ENCODE measurements around the gene TICAM2.
A peak's percentile ranks its signal among the peaks of the same experiment; 100 is the strongest.

The TICAM2 gene

DNA sequence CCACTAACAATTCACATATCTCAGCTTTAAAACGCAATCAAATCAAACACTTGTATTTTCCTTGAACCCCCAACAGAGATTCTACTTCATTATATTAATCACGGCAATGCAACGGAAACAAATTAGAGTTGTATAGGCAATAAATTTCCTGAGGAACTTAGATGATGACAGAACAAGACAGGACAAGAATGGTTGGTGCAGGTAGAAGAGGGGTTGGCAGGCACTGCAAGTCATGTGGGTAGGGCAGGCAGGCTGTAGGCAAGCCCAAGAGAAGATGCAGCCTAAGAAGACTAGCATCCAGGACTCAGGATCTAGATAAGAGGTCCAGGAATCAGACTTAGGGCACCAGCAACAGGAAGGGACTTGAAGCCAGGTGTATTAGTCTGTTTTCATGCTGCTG is 41.1 kb downstream of the TICAM2 start:
- DNase-seq = no peak

DNA sequence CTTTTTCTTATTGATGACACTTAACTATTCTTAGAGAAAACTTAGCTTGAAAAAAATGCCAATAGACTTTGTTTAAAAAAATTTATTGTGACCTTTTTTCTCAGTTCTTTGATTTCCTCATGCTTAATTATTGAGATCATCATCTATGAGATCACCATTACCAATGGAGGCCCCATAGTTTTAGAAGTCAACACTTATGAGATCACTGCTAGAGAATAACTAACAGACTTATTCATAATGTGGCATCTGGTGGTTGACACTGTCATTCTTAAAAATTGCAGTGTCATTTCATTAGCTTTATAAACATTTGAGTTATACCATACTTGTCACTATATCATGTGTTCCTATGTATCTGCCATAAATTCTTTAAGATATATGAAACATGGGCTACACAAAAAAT is 42.8 kb downstream of the TICAM2 start:
- DNase-seq = no peak

DNA sequence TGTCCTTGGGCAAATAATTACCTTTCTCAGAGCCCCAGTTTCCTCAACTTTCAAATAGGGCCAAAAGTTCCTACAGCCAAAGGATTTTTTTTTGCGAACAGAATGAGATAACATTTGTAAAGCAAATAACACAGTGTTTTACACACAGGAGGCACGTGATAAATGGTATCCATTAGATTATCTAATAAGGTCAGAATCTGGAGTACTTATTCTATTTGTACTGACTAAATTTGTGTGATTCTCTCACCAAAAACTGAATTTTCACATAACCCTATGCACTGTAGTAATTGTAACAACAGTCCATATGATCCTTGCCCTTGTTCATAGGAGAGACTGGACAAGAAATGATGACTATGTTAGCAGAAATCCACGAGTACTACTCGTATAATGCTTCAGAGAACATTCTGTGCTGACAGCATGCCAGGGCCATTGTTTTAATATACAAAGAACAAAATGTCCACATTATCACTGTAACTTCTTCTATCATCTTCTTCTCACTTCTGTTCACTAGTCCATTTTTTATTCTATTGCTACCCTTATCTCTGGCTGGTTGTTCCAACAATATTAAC is 43.8 kb downstream of the TICAM2 start:
- DNase-seq = no peak

- DNase-seq = no peak
Measured at GRCh38 chr5:115557667-115558387, 44.5 kb downstream of the TICAM2 start.

GRCh38 chr5:115556276-115556675 is 46.0 kb downstream of the TICAM2 start:
- no peak for DNase-seq

GRCh38 chr5:115555084-115555633 is 47.1 kb downstream of the TICAM2 start:
- DNase-seq = no peak

GRCh38 chr5:115553082-115553481 is 49.2 kb downstream of the TICAM2 start:
- no peak for DNase-seq

DNA sequence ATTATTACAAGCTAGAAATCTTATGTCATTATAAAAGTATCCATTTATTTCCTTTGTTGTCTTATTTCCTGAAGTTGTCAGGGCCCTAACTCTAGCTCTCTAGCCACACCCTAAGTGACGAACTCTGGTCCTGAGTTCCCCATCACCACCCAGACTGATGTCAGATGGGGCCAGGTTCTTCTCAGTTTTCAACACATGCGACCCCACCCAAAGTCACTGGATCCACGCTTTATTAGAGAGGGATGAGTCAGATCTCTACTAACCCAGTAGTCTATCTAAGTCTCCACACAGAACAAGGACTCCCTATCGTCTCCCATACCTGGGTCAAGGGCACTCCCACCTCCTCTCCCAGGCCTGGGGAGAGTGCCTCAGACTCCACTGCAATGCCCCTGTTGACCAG is 50.9 kb downstream of the TICAM2 start:
- peak; percentile 30 to 39 (median 38) for DNase-seq

- DNase-seq = no peak
Measured at GRCh38 chr5:115549154-115549553, 53.1 kb downstream of the TICAM2 start.

DNA sequence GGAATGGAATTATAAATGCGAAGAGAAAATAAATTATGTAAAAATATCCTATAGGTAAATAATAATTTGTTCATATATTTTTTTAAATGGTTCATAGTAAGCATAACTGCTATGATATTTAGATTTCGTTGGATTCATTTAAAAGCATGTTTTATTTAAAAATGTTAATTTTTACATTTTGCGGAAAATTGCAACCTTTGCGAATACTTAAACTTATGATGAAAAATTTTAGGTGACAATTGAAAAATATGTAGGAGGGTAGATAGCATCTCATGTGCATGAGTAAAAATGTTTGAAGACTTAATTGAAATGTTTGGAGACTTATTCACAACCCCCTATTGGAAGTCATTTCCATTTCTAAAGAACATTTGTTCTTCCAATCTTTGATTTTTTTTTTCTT is 53.6 kb downstream of the TICAM2 start:
- DNase-seq = no peak

DNA sequence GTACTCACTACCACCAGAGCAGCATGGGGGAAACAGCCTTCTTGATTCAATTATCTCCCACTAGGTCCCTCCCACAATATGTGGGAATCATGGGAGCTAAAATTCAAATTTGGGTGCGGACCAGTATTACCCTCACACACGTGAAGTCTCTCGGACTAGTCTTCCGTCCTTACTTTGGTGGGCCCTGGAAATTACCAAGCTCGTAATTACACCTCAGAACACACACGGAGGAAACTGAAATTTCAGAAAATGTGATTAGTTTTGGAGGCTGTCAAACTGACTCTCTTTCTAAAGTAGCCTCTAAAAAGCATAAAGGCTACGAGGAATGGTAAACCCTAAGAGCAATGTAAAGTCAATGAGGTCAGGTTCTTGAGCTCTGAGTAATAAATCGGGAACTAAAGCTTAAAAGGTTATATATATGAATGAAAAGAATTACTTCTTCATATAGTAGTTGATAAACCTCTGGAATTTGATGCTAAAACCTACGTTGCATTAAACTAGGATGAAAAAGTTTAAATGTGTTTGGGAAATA is 56.9 kb downstream of the TICAM2 start:
- DNase-seq = no peak

GRCh38 chr5:115544436-115545350 is 57.6 kb downstream of the TICAM2 start, which contains the start of gene FEM1C:
Gene FEM1C, minus strand, starts transcription at chr5:115544775. Its CDS starts 1,282 bp downstream, at chr5:115543493.
- peak; percentile 98 to 100 (median 99) for DNase-seq

- DNase-seq = peak; percentile 87 to 92 (median 91)
Measured at GRCh38 chr5:115544043-115544435, 58.2 kb downstream of the TICAM2 start.

- no peak for DNase-seq
Measured at GRCh38 chr5:115543365-115544042, 58.8 kb downstream of the TICAM2 start.

- peak in 1 of 3 donors; percentile 43 for DNase-seq
Measured at GRCh38 chr5:115542651-115543364, 59.5 kb downstream of the TICAM2 start.

DNA sequence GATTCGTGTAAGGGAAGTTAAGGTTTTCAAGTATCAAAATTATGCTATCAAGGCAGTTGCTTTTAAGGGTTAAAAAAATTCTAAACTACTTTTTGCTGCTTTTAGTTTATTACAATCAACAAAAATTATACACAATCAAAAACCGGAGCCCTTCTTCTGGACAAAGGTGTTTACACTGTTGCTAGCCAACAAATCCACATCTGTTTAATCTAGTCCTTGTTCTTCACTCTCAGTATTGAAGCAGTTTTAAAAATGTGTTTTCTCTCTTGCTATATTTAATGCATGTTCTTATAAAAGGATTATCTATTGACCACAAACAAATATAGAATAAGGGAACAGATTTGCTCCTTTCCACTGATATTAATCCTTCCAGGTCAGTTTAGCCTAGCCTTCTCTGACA is 60.2 kb downstream of the TICAM2 start:
- DNase-seq = no peak

- DNase-seq = no peak
Measured at GRCh38 chr5:115541611-115542010, 60.7 kb downstream of the TICAM2 start.

DNA sequence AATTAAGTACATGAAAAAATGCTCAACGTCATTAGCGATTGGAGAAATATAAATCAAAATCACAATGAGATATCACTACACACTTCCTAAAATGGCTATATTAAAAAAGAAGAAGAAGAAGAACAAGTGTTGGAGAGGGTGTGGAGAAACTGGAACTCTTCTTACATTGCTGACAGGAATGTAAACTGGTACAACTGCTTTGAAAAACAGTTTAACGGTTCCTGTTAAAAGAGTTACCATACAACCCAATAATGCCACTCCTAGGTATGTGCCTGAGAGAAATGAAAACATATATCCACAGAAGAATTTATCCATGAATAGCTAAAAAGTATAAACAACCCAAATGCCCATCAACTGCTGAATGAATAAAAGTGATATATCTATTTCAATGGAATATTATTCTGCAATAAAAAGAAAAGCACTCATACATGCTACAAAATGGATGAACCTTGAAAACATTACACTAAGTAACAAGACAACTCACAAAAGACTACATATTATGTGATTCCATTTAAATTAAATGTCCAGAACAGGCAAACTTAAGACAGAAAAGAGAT is 66.7 kb downstream of the TICAM2 start:
- DNase-seq = no peak

- no peak for DNase-seq
Measured at GRCh38 chr5:115532517-115532916, 69.8 kb downstream of the TICAM2 start.

- no peak for DNase-seq
Measured at GRCh38 chr5:115531787-115532367, 70.4 kb downstream of the TICAM2 start.

- DNase-seq = no peak
Measured at GRCh38 chr5:115531380-115531779, 70.9 kb downstream of the TICAM2 start.
